Measurements from ENCODE around the gene DGKA.

DNA sequence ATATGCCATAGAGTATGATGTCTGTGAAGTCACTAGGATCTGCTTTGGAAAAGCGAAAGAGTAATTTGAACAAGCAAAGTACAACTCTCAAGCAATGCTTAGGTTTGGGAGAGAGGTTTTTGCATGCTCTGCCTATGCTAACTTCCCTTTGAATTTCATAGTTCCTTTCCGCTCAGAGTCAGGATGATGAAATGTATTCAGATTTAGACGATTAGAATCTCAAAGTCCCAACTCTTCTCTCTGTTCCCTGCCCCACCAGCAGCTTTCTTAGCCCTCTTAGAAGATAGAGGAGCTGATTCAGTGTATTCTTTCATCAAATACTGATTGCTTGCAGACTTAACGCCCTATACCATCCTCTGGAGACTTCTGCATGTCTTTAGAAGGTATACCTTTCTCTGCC, 54.4 kb downstream of the DGKA start:
- no peak for TF ChIP-seq CTCF (conservative IDR thresholded peaks at IDR 0.05; ENCODE audit: low read depth in 2 of 2)
- no peak for TF ChIP-seq EZH2 (IDR thresholded peaks at IDR 0.05; ENCODE audit: low read depth, unreplicated experiment)
- TF ChIP-seq JUNB (IDR thresholded peaks at IDR 0.05; ENCODE audit: unreplicated experiment), result no peak
- TF ChIP-seq, protein P1, sequence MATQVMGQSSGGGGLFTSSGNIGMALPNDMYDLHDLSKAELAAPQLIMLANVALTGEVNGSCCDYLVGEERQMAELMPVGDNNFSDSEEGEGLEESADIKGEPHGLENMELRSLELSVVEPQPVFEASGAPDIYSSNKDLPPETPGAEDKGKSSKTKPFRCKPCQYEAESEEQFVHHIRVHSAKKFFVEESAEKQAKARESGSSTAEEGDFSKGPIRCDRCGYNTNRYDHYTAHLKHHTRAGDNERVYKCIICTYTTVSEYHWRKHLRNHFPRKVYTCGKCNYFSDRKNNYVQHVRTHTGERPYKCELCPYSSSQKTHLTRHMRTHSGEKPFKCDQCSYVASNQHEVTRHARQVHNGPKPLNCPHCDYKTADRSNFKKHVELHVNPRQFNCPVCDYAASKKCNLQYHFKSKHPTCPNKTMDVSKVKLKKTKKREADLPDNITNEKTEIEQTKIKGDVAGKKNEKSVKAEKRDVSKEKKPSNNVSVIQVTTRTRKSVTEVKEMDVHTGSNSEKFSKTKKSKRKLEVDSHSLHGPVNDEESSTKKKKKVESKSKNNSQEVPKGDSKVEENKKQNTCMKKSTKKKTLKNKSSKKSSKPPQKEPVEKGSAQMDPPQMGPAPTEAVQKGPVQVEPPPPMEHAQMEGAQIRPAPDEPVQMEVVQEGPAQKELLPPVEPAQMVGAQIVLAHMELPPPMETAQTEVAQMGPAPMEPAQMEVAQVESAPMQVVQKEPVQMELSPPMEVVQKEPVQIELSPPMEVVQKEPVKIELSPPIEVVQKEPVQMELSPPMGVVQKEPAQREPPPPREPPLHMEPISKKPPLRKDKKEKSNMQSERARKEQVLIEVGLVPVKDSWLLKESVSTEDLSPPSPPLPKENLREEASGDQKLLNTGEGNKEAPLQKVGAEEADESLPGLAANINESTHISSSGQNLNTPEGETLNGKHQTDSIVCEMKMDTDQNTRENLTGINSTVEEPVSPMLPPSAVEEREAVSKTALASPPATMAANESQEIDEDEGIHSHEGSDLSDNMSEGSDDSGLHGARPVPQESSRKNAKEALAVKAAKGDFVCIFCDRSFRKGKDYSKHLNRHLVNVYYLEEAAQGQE (IDR thresholded peaks at IDR 0.05; ENCODE audit: unreplicated experiment), result no peak
- TF ChIP-seq POLR2AphosphoS5 (IDR thresholded peaks at IDR 0.05; ENCODE audit: low read depth), result no peak
- no peak for TF ChIP-seq EZH2phosphoT487 (IDR thresholded peaks at IDR 0.05; ENCODE audit: unreplicated experiment)
- no peak for TF ChIP-seq CREB1 (CRISPR knock-in tag; IDR thresholded peaks at IDR 0.05; ENCODE audit: low read depth)
- no peak for TF ChIP-seq NANOG (IDR thresholded peaks at IDR 0.05; ENCODE audit: borderline replicate concordance)

All from GM23338 (cell line).